Peyer's patch (tissue), 4 donors: ENCODE data around the gene PTX4. TPM values are rescaled to one million over a fixed set of nuclear protein-coding genes. Genes with fewer than 3 reads are reported as not detected.

Experiments used
- DNase-seq, 3 donors: peaks; one replicate each; pipeline ENCODE4 v3.0.0-alpha.2; 2017 to 2019
- H3K27ac ChIP-seq, 4 donors: fragments of 200-600 bp; sonication (generic); one replicate each; pipeline ENCODE4 v1.5.1; 2016 to 2019
- H3K27me3 ChIP-seq, 2 donors: fragments of 200-600 bp; sonication (generic); one replicate each; pipeline ENCODE4 v1.5.1; 2019
- H3K36me3 ChIP-seq, 3 donors: fragments of 200-600 bp; sonication (generic); one replicate each; pipeline ENCODE4 v1.5.1; 2016 to 2019
- H3K4me1 ChIP-seq, 4 donors: fragments of 200-600 bp; sonication (generic); one replicate each; pipeline ENCODE4 v1.5.1; 2016 to 2019
- H3K4me3 ChIP-seq, 4 donors: fragments of 200-600 bp; sonication (generic); 1 replicate in 3 of 4; 2 replicates in 1 of 4; pipeline ENCODE4 v1.5.1; 2016 to 2019; ENCODE audit warnings: mild to moderate bottlenecking in 1 of 4
- H3K9me3 ChIP-seq, 4 donors: fragments of 200-600 bp; sonication (generic); one replicate each; pipeline ENCODE4 v1.5.1; 2016 to 2019; ENCODE audit warnings: mild to moderate bottlenecking in 1 of 4
- CTCF ChIP-seq, 6 experiments: fragments of 450-650 bp in 4 of 6; fragments of 200-600 bp in 2 of 6; sonication (generic) in 1 of 6; IDR thresholded peaks; one replicate each; pipeline ENCODE4 v1.5.1; 2017 to 2019; ENCODE audit warnings: antibody characterized with exemption in 6 of 6, mild to moderate bottlenecking in 3 of 6, moderate library complexity in 1 of 6
- POLR2A ChIP-seq, 2 donors: fragments of 450-650 bp; IDR thresholded peaks; one replicate each; pipeline ENCODE4 v1.5.1; 2017; ENCODE audit warnings: antibody characterized with exemption in 2 of 2, mild to moderate bottlenecking in 2 of 2, moderate library complexity in 2 of 2
- total RNA-seq, 4 donors: library from RNA; depleted of rRNA; stranded (reverse); fragments of >200 nt; gene quantifications; one replicate each; pipeline ENCODE4 v1.1.0, GENCODE V29; 2016

Gene PTX4
- total RNA-seq, 4 donors from 2014 or later: not detected

- Histone ChIP-seq H3K27me3 (no peaks in the 10 kb centered on the region), H3K36me3 (no peaks in the 10 kb centered on the region), H3K9me3 (no peaks in the 10 kb centered on the region), H3K4me3 (no peak overlapping the region), H3K4me1 (no peaks in the 10 kb centered on the region), H3K27ac (no peak overlapping the region)
- DNase-seq: no peak
- TF ChIP-seq CTCF (IDR thresholded peaks at IDR 0.05) (no peak), POLR2A (IDR thresholded peaks at IDR 0.05) (no peak)
Observed at GRCh38 chr16:1438229-1439057, 50.3 kb downstream of the PTX4 start.

- TF ChIP-seq CTCF (IDR thresholded peaks at IDR 0.05) (no peak), POLR2A (IDR thresholded peaks at IDR 0.05) (no peak)
- H3K27me3 ChIP-seq: no peaks in the 10 kb centered on the region
- no peak overlapping the region for H3K27ac ChIP-seq
- no peaks in the 10 kb centered on the region for H3K9me3 ChIP-seq
- no peaks in the 10 kb centered on the region for H3K4me1 ChIP-seq
- no peak overlapping the region for H3K4me3 ChIP-seq
- DNase-seq: no peak
- H3K36me3 ChIP-seq: no peaks in the 10 kb centered on the region
Observed at GRCh38 chr16:1437606-1438005, 51.1 kb downstream of the PTX4 start.

GRCh38 chr16:1436731-1437355, 51.9 kb downstream of the PTX4 start:
- no peaks in the 10 kb centered on the region for H3K9me3 ChIP-seq
- H3K36me3 ChIP-seq: no peaks in the 10 kb centered on the region
- no peak overlapping the region for H3K4me3 ChIP-seq
- DNase-seq: no peak
- H3K4me1 ChIP-seq: no peaks in the 10 kb centered on the region
- no peak overlapping the region for H3K27ac ChIP-seq
- TF ChIP-seq POLR2A (IDR thresholded peaks at IDR 0.05) (no peak), CTCF (IDR thresholded peaks at IDR 0.05) (no peak)
- no peaks in the 10 kb centered on the region for H3K27me3 ChIP-seq

GRCh38 chr16:1435921-1436697, 52.6 kb downstream of the PTX4 start:
- Histone ChIP-seq H3K27ac (no peak overlapping the region), H3K4me1 (no peaks in the 10 kb centered on the region), H3K4me3 (no peak overlapping the region), H3K36me3 (no peaks in the 10 kb centered on the region), H3K9me3 (no peaks in the 10 kb centered on the region), H3K27me3 (no peaks in the 10 kb centered on the region)
- no peak for TF ChIP-seq CTCF (IDR thresholded peaks at IDR 0.05)
- no peak for DNase-seq

Other genes with a start within 250 kb of the PTX4 start
- 100 to 1,000 TPM in 1 of 4 donors, 10 to 100 TPM in 3; 23.8 to 130 (median 59.4) TPM for gene TPSAB1, start 248.2 kb downstream of the PTX4 start, total RNA-seq
- gene TPSD1, start 232.9 kb downstream of the PTX4 start, total RNA-seq: 10 to 100 TPM in 3 of 4 donors, not detected in 1; 10.3 to 61.1 (median 24.1) TPM
- 100 to 1,000 TPM in 3 of 4 donors, 10 to 100 TPM in 1; 54.1 to 119 (median 107) TPM for gene UBE2I, start 179.3 kb downstream of the PTX4 start, total RNA-seq
- 100 to 1,000 TPM in 1 of 4 donors, 10 to 100 TPM in 3; 17.9 to 160 (median 29.0) TPM for gene BAIAP3, start 155.3 kb downstream of the PTX4 start, total RNA-seq
- gene TSR3, start 137.1 kb downstream of the PTX4 start, total RNA-seq: 10 to 100 TPM; 48.2 to 62.3 (median 53.6) TPM
- gene GNPTG, start 137.0 kb downstream of the PTX4 start, total RNA-seq: 10 to 100 TPM; 51.1 to 83.3 (median 65.0) TPM
- gene UNKL, start 74.2 kb downstream of the PTX4 start, total RNA-seq: 100 to 1,000 TPM in 1 of 4 donors, 10 to 100 TPM in 3; 10.9 to 113 (median 38.4) TPM
- 10 to 100 TPM in 3 of 4 donors, 1 to 10 TPM in 1; 9.5 to 16.2 (median 13.3) TPM for gene UQCC4, start 68.2 kb downstream of the PTX4 start, total RNA-seq
- gene PERCC1, start 57.9 kb downstream of the PTX4 start, total RNA-seq: not detected
- 10 to 100 TPM in 1 of 4 donors, under 1 TPM in 3; 0.47 to 23.1 (median 0.73) TPM for gene CCDC154, start 44.4 kb downstream of the PTX4 start, total RNA-seq
- 100 to 1,000 TPM in 2 of 4 donors, 10 to 100 TPM in 2; 95.1 to 194 (median 105) TPM for gene CLCN7, start 13.9 kb downstream of the PTX4 start, total RNA-seq
- gene TELO2, start 4.4 kb upstream of the PTX4 start, total RNA-seq: 100 to 1,000 TPM in 1 of 4 donors, 10 to 100 TPM in 3; 34.5 to 105 (median 82.4) TPM
- gene TMEM204, start 44.7 kb upstream of the PTX4 start, total RNA-seq: 10 to 100 TPM in 3 of 4 donors, 1 to 10 TPM in 1; 7.4 to 42.1 (median 11.6) TPM
- gene IFT140, start 123.1 kb upstream of the PTX4 start, total RNA-seq: 10 to 100 TPM in 3 of 4 donors, 1 to 10 TPM in 1; 7.5 to 21.6 (median 18.4) TPM
- gene CRAMP1, start 123.4 kb upstream of the PTX4 start, total RNA-seq: 10 to 100 TPM; 16.5 to 37.1 (median 20.0) TPM
- 10 to 100 TPM; 22.7 to 32.3 (median 25.0) TPM for gene JPT2, start 189.3 kb upstream of the PTX4 start, total RNA-seq
- 100 to 1,000 TPM in 3 of 4 donors, 10 to 100 TPM in 1; 78.1 to 456 (median 193) TPM for gene MAPK8IP3, start 217.3 kb upstream of the PTX4 start, total RNA-seq